Upper lobe of left lung (tissue), 6 donors: ENCODE data around the gene ST3GAL3. TPM values are rescaled to one million over a fixed set of nuclear protein-coding genes. Genes with fewer than 3 reads are reported as not detected.
A peak's percentile ranks its signal among the peaks of the same experiment; 100 is the strongest.

Experiments used
- ATAC-seq, 2 donors: fragments of 200-7000 bp; cut with Tn5 transposase; one replicate each; pipeline ENCODE4 v1.9.1; 2022; ENCODE audit warnings: mild to moderate bottlenecking in 2 of 2, moderate library complexity in 2 of 2; ENCODE audit not compliant: low FRiP score in 2 of 2
- DNase-seq, 2 donors: peaks; one replicate each; pipeline ENCODE4 v3.0.0-alpha.2; 2019 to 2020
- H3K27ac ChIP-seq, 4 donors: fragments of 200-600 bp; sonication (generic); one replicate each; pipeline ENCODE4 v1.5.1; 2016 to 2019
- H3K27me3 ChIP-seq, 4 donors: fragments of 200-600 bp; sonication (generic); one replicate each; pipeline ENCODE4 v1.5.1; 2017 to 2019
- H3K36me3 ChIP-seq, 4 donors: fragments of 200-600 bp; sonication (generic); one replicate each; pipeline ENCODE4 v1.5.1; 2016 to 2019
- H3K4me1 ChIP-seq, 4 donors: fragments of 200-600 bp; sonication (generic); one replicate each; pipeline ENCODE4 v1.5.1; 2018 to 2019
- H3K4me3 ChIP-seq, 4 donors: fragments of 200-600 bp; sonication (generic); one replicate each; pipeline ENCODE4 v1.5.1; 2017 to 2019; ENCODE audit warnings: mild to moderate bottlenecking in 2 of 4, moderate library complexity in 1 of 4
- H3K9me3 ChIP-seq, 4 donors: fragments of 200-600 bp; sonication (generic); one replicate each; pipeline ENCODE4 v1.5.1; 2018 to 2019
- CTCF ChIP-seq, 6 experiments: fragments of 450-650 bp in 4 of 6; fragments of 200-600 bp in 2 of 6; sonication (generic) in 2 of 6; IDR thresholded peaks; one replicate each; pipeline ENCODE4 v1.5.1; 2016 to 2019; ENCODE audit warnings: antibody characterized with exemption in 6 of 6
- EP300 ChIP-seq, 4 donors: sonication (generic); formaldehyde crosslinking; IDR thresholded peaks; one replicate each; pipeline ENCODE4 v1.5.1; 2017; ENCODE audit warnings: antibody characterized with exemption in 4 of 4, control low read depth in 2 of 4
- POLR2A ChIP-seq, 4 donors: fragments of 450-650 bp; IDR thresholded peaks; one replicate each; pipeline ENCODE4 v1.5.1; 2016 to 2017; ENCODE audit warnings: antibody characterized with exemption in 4 of 4, mild to moderate bottlenecking in 2 of 4
- POLR2AphosphoS5 ChIP-seq, 2 donors: sonication (generic); formaldehyde crosslinking; IDR thresholded peaks; one replicate each; pipeline ENCODE4 v1.5.1; 2017; ENCODE audit warnings: antibody characterized with exemption in 2 of 2
- WGBS, 2 donors: methylation state at CpG; one replicate each; pipeline ENCODE4 v1.1.5; 2017 to 2018; 5-methylcytosine and 5-hydroxymethylcytosine counted together
- total RNA-seq, 6 donors: library from RNA; depleted of rRNA in 4 of 6; stranded (reverse); fragments of >200 nt in 4 of 6; gene quantifications; one replicate each; pipeline versions ENCODE4 v1.1.0 to v1.2.1, GENCODE V29; 2016 to 2021
- donor health status: DM: no; HTN: no; CAD: no; lungs with moderate emphysema.
- donor health status: DM: no; HTN: yes; CAD: no; lungs with severe emphysema.

The ST3GAL3 gene
- total RNA-seq, 6 donors from 2014 or later = 14.4 to 46.1 (median 19.2) TPM

- 81 to 84% methylated on average over 13 of the region's 13 CpGs for WGBS, 2 donors
- H3K4me1 ChIP-seq = peaks cover 0 to 4% (median 1%) of the 10 kb centered on the region in 4 donors
- no peaks in the 10 kb centered on the region for H3K36me3 ChIP-seq
- no peak overlapping the region for H3K27ac ChIP-seq
- ATAC-seq = peak in 1 of 2 donors; percentile 13
- no peaks in the 10 kb centered on the region for H3K9me3 ChIP-seq
- TF ChIP-seq CTCF (IDR thresholded peaks at IDR 0.05) (no peak), POLR2A (IDR thresholded peaks at IDR 0.05) (no peak), POLR2AphosphoS5 (IDR thresholded peaks at IDR 0.05) (no peak), EP300 (IDR thresholded peaks at IDR 0.05) (no peak)
- DNase-seq = no peak
- no peaks in the 10 kb centered on the region for H3K27me3 ChIP-seq
- no peak overlapping the region for H3K4me3 ChIP-seq
Observed at GRCh38 chr1:43786201-43786958, 79.0 kb downstream of the ST3GAL3 start.

GRCh38 chr1:43786960-43787359 is 79.6 kb downstream of the ST3GAL3 start:
- ATAC-seq (peak in 1 of 2 donors; percentile 64), DNase-seq (no peak)
- Histone ChIP-seq H3K4me1 (peaks cover 0 to 4% (median 1%) of the 10 kb centered on the region in 4 donors), H3K4me3 (no peak overlapping the region), H3K9me3 (no peaks in the 10 kb centered on the region), H3K27me3 (no peaks in the 10 kb centered on the region), H3K36me3 (no peaks in the 10 kb centered on the region), H3K27ac (no peak overlapping the region)
- TF ChIP-seq CTCF (IDR thresholded peaks at IDR 0.05) (no peak), EP300 (IDR thresholded peaks at IDR 0.05) (no peak), POLR2A (IDR thresholded peaks at IDR 0.05) (no peak), POLR2AphosphoS5 (IDR thresholded peaks at IDR 0.05) (no peak)
- 42 to 46% methylated on average over 1 of the region's 1 CpG for WGBS, 2 donors

GRCh38 chr1:43789604-43790550 is 82.5 kb downstream of the ST3GAL3 start:
- DNase-seq = no peak
- Histone ChIP-seq H3K36me3 (no peaks in the 10 kb centered on the region), H3K4me3 (no peak overlapping the region), H3K4me1 (no peaks in the 10 kb centered on the region), H3K27ac (no peak overlapping the region), H3K9me3 (no peaks in the 10 kb centered on the region), H3K27me3 (no peaks in the 10 kb centered on the region)
- no peak for ATAC-seq
- TF ChIP-seq CTCF (IDR thresholded peaks at IDR 0.05) (no peak), POLR2A (IDR thresholded peaks at IDR 0.05) (no peak), EP300 (IDR thresholded peaks at IDR 0.05) (no peak), POLR2AphosphoS5 (IDR thresholded peaks at IDR 0.05) (no peak)
- 83 to 87% methylated on average over 3 of the region's 3 CpGs for WGBS, 2 donors

GRCh38 chr1:43791243-43791642 is 83.9 kb downstream of the ST3GAL3 start:
- TF ChIP-seq POLR2AphosphoS5 (IDR thresholded peaks at IDR 0.05) (no peak), CTCF (IDR thresholded peaks at IDR 0.05) (no peak), POLR2A (IDR thresholded peaks at IDR 0.05) (no peak), EP300 (IDR thresholded peaks at IDR 0.05) (no peak)
- H3K4me3 ChIP-seq = no peak overlapping the region
- H3K36me3 ChIP-seq = no peaks in the 10 kb centered on the region
- no peak overlapping the region for H3K27ac ChIP-seq
- no peaks in the 10 kb centered on the region for H3K9me3 ChIP-seq
- ATAC-seq (no peak), DNase-seq (no peak)
- 92 to 96% methylated on average over 2 of the region's 2 CpGs for WGBS, 2 donors
- H3K4me1 ChIP-seq = no peaks in the 10 kb centered on the region
- no peaks in the 10 kb centered on the region for H3K27me3 ChIP-seq
